ENCODE data around the gene ADCY7. TPM values are rescaled to one million over a fixed set of nuclear protein-coding genes. Genes with fewer than 3 reads are reported as not detected.

Gene ADCY7
- total and polyA plus RNA-seq, 2 of the 4 experiments (the other 2 are of a cell fraction), result 15.2 to 17.1 TPM

DNA sequence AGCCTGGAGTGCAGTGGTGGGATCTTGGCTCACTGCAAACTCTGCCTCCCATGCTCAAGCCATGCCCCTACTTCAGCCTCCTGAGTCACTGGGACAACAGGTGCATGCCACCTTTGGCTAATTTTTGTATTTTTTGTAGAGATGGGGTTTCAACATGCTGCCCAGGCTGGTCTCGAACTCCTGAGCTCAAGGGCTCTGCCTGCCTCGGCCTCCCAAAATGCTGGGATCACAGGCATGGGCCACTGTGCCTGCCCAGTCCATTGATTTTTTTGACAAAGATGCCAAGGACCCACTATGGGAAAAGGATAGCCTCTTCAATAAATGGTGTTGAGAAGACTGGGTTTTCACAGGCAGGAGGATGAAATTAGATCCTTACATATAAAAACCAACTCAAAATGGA, 10.8 kb upstream of the ADCY7 start:
- Histone ChIP-seq H2BK120ac (ENCODE audit: low read depth, low read length) (no peak overlapping the region), H3K23ac (ENCODE audit: low read depth, low read length) (no peak overlapping the region), H3K36me3 (ENCODE audit: control insufficient read depth, insufficient read depth, low read length) (no peaks in the 10 kb centered on the region), H2BK5ac (ENCODE audit: low read depth, low read length, poor library complexity, severe bottlenecking) (no peak overlapping the region), H4K5ac (ENCODE audit: low read depth, low read length) (no peak overlapping the region), H3K4ac (ENCODE audit: low read depth, low read length) (no peak overlapping the region), H3K79me1 (ENCODE audit: low read depth in 1 of 2, low read length in 2 of 2) (no peaks in the 10 kb centered on the region), H3K9me3 (ENCODE audit: control insufficient read depth, insufficient read depth, low read length) (peaks cover 4% of the 10 kb centered on the region), H2BK20ac (ENCODE audit: low read depth, low read length) (no peak overlapping the region), H3K18ac (ENCODE audit: low read depth, low read length) (no peak overlapping the region), H3K14ac (replicated peaks; ENCODE audit: low read depth, low read length) (no peak overlapping the region), H2AK5ac (ENCODE audit: low read depth, low read length) (no peak overlapping the region), H3K9ac (ENCODE audit: low read depth, low read length) (no peak overlapping the region), H3K4me2 (ENCODE audit: low read depth, low read length) (no peak overlapping the region), H4K20me1 (ENCODE audit: insufficient read depth, low read length) (no peaks in the 10 kb centered on the region; the same call in 1 of the 2 replicates), H3K27ac (ENCODE audit: insufficient read depth, low read length) (no peak overlapping the region), H3K27me3 (ENCODE audit: control insufficient read depth, insufficient read depth, low read length) (peaks cover 24% of the 10 kb centered on the region), H3K56ac (ENCODE audit: extremely low read depth, insufficient read depth, low read length) (no peak overlapping the region), H3K4me3 (ENCODE audit: insufficient read depth, low read depth, low read length) (no peak overlapping the region), H3K9me1 (ENCODE audit: insufficient read depth, low read length) (peaks cover 4% of the 10 kb centered on the region; the same call in 1 of the 2 replicates), H3K4me1 (ENCODE audit: control insufficient read depth, insufficient read depth, low read length) (peaks cover 11% of the 10 kb centered on the region), H4K8ac (ENCODE audit: low read depth in 2 of 2, low read length in 2 of 2) (no peak overlapping the region), H2AK9ac (replicated peaks; ENCODE audit: low read depth, low read length, poor library complexity) (no peak overlapping the region), H2BK15ac (ENCODE audit: low read depth, low read length) (no peak overlapping the region), H2AFZ (replicated peaks; ENCODE audit: low read length, poor library complexity) (no peak overlapping the region), H4K91ac (ENCODE audit: insufficient read depth, low read depth, low read length) (no peak overlapping the region)
- dilution Hi-C loops (cut with HindIII; ENCODE audit: low sequenced_read_pairs, unreplicated experiment) (no loop called here), in situ Hi-C loops (cut with MboI; ENCODE audit: low sequenced_read_pairs) (no loop called here), intact Hi-C loops (cut with micrococcal nuclease) (no loop called here)
- DNase-seq (no peak), ATAC-seq (ENCODE audit: low read depth) (no peak)
- ChIA-PET POLR2A (ENCODE audit: unreplicated experiment) (interaction anchor here (0.8 kb wide), 1 partner anchor 10 kb away, joined by 3 read pairs; no protein-coding TSS in a partner anchor), CTCF (no interaction called here)
- WGBS, 2 experiments (ENCODE audit: extremely low coverage in 2 of 2, insufficient read length in 1 of 2), result no CpG with 5 or more reads among the region's 2 CpGs
- TF ChIP-seq, protein P1, sequence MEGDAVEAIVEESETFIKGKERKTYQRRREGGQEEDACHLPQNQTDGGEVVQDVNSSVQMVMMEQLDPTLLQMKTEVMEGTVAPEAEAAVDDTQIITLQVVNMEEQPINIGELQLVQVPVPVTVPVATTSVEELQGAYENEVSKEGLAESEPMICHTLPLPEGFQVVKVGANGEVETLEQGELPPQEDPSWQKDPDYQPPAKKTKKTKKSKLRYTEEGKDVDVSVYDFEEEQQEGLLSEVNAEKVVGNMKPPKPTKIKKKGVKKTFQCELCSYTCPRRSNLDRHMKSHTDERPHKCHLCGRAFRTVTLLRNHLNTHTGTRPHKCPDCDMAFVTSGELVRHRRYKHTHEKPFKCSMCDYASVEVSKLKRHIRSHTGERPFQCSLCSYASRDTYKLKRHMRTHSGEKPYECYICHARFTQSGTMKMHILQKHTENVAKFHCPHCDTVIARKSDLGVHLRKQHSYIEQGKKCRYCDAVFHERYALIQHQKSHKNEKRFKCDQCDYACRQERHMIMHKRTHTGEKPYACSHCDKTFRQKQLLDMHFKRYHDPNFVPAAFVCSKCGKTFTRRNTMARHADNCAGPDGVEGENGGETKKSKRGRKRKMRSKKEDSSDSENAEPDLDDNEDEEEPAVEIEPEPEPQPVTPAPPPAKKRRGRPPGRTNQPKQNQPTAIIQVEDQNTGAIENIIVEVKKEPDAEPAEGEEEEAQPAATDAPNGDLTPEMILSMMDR (conservative IDR thresholded peaks at IDR 0.05; ENCODE audit: low read depth, low read length), result no peak
- TF ChIP-seq RFX5 (IDR thresholded peaks at IDR 0.05; ENCODE audit: low read depth, low read length), result no peak
- TF ChIP-seq SMC3 (IDR thresholded peaks at IDR 0.05; ENCODE audit: low read depth, low read length), result no peak
- TF ChIP-seq MAFK (IDR thresholded peaks at IDR 0.05; ENCODE audit: low read depth, low read length), result no peak
- TF ChIP-seq POLR2A (IDR thresholded peaks at IDR 0.05; ENCODE audit: low read depth, low read length), result no peak
- no peak for TF ChIP-seq MXI1 (IDR thresholded peaks at IDR 0.05; ENCODE audit: borderline replicate concordance, low read depth, low read length)
- TF ChIP-seq, protein P2, sequence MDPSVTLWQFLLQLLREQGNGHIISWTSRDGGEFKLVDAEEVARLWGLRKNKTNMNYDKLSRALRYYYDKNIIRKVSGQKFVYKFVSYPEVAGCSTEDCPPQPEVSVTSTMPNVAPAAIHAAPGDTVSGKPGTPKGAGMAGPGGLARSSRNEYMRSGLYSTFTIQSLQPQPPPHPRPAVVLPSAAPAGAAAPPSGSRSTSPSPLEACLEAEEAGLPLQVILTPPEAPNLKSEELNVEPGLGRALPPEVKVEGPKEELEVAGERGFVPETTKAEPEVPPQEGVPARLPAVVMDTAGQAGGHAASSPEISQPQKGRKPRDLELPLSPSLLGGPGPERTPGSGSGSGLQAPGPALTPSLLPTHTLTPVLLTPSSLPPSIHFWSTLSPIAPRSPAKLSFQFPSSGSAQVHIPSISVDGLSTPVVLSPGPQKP (IDR thresholded peaks at IDR 0.05; ENCODE audit: borderline replicate concordance, low read depth, low read length), result no peak
- TF ChIP-seq, protein P3, sequence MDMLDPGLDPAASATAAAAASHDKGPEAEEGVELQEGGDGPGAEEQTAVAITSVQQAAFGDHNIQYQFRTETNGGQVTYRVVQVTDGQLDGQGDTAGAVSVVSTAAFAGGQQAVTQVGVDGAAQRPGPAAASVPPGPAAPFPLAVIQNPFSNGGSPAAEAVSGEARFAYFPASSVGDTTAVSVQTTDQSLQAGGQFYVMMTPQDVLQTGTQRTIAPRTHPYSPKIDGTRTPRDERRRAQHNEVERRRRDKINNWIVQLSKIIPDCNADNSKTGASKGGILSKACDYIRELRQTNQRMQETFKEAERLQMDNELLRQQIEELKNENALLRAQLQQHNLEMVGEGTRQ (IDR thresholded peaks at IDR 0.05; ENCODE audit: low read depth, low read length), result no peak
- TF ChIP-seq NFE2L2 (IDR thresholded peaks at IDR 0.05; ENCODE audit: low read depth, low read length), result no peak
- TF ChIP-seq BHLHE40 (IDR thresholded peaks at IDR 0.05; ENCODE audit: low read depth, low read length), result no peak
- TF ChIP-seq RAD21 (IDR thresholded peaks at IDR 0.05; ENCODE audit: low read length), result no peak
- TF ChIP-seq FOS (IDR thresholded peaks at IDR 0.05; ENCODE audit: low read depth, low read length), result no peak
- TF ChIP-seq MAZ (IDR thresholded peaks at IDR 0.05; ENCODE audit: borderline replicate concordance, low read depth, low read length), result no peak
- TF ChIP-seq CEBPB (IDR thresholded peaks at IDR 0.05; ENCODE audit: low read depth, low read length), result no peak
- TF ChIP-seq CHD1 (IDR thresholded peaks at IDR 0.05; ENCODE audit: low read depth, low read length), result no peak
- TF ChIP-seq RCOR1 (IDR thresholded peaks at IDR 0.05; ENCODE audit: insufficient replicate concordance, low read length), result no peak
- no TSS peak for BruUV-seq (replicated peaks)

Data from IMR-90 (cell line).